AG09309 (cell line): Measurements from ENCODE around the gene TCF15.

Experiments
- DNase-seq: peaks from one replicate; pipeline ENCODE4 v3.0.0-alpha.2; 2010; ENCODE audit warnings: low read depth
- H3K4me3 ChIP-seq: 2 replicates; pipeline ENCODE4 v1.5.1; 2011; ENCODE audit warnings: mild to moderate bottlenecking, low read depth, low read length, moderate library complexity; ENCODE audit not compliant: control insufficient read depth
- CTCF ChIP-seq: IDR thresholded peaks from 2 replicates; pipeline ENCODE4 v1.5.1; 2011; ENCODE audit warnings: mild to moderate bottlenecking, low read depth, low read length, inconsistent platforms; ENCODE audit not compliant: insufficient read depth, control insufficient read depth; ENCODE audit errors: missing control alignments

Gene TCF15

GRCh38 chr20:571754-572441, 38.2 kb downstream of the TCF15 start:
- H3K4me3 ChIP-seq: no peak overlapping the region
- no peak for DNase-seq
- no peak for TF ChIP-seq CTCF

GRCh38 chr20:568673-569415, 41.3 kb downstream of the TCF15 start:
- TF ChIP-seq CTCF: no peak
- H3K4me3 ChIP-seq: no peak overlapping the region
- no peak for DNase-seq

- DNase-seq: no peak
- no peak overlapping the region for H3K4me3 ChIP-seq
- TF ChIP-seq CTCF: no peak
These were observed 41.9 kb downstream of the TCF15 start for GRCh38 chr20:568097-568652.

GRCh38 chr20:564192-564591, 45.9 kb downstream of the TCF15 start:
- no peak for TF ChIP-seq CTCF
- H3K4me3 ChIP-seq: no peak overlapping the region
- no peak for DNase-seq

- TF ChIP-seq CTCF: no peak
- DNase-seq: no peak
- H3K4me3 ChIP-seq: no peak overlapping the region
These were observed 46.9 kb downstream of the TCF15 start for GRCh38 chr20:563187-563586.

GRCh38 chr20:562232-562897, 47.7 kb downstream of the TCF15 start:
- no peak for DNase-seq
- TF ChIP-seq CTCF: no peak

More at GRCh38 chr20:562232-562897, 47.7 kb downstream of the TCF15 start:
- H3K4me3 ChIP-seq: no peak overlapping the region
